22Rv1 (cell line): ENCODE measurements around the gene TAOK1.

Experiments
- H3K27ac ChIP-seq: fragments of 450-650 bp; 2 replicates; pipeline ENCODE4 v1.5.1; 2017
- ZFX ChIP-seq: fragments of 450-650 bp; IDR thresholded peaks from 2 replicates; pipeline ENCODE4 v1.6.1; 2017; ENCODE audit warnings: antibody characterized with exemption, borderline replicate concordance
- TF ChIP-seq, protein P1 (sequence below): fragments of 450-650 bp; IDR thresholded peaks from 2 replicates; pipeline ENCODE4 v1.5.1; 2017; ENCODE audit warnings: mild to moderate bottlenecking

TAOK1 gene

DNA sequence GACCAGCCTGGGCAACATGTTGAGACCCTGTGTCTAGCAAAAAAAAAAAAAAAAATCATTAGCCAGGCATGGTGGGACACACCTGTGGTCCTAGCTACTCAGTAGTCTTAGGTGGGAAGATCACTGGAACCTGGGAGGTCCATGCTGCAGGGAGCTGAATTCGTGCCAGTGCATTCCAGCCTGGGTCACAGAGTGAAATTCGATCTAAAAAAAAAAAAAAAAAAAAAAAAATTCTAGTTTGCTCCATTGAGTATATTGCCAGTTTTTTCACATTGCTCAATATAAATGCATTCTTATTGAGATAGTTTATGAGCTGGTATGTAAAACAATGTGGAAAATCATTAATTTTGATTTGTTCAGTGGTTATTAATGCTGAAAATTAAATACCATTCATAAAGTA lies 124.6 kb downstream of the TAOK1 start:
- no peak for TF ChIP-seq ZFX
- TF ChIP-seq, protein P1, sequence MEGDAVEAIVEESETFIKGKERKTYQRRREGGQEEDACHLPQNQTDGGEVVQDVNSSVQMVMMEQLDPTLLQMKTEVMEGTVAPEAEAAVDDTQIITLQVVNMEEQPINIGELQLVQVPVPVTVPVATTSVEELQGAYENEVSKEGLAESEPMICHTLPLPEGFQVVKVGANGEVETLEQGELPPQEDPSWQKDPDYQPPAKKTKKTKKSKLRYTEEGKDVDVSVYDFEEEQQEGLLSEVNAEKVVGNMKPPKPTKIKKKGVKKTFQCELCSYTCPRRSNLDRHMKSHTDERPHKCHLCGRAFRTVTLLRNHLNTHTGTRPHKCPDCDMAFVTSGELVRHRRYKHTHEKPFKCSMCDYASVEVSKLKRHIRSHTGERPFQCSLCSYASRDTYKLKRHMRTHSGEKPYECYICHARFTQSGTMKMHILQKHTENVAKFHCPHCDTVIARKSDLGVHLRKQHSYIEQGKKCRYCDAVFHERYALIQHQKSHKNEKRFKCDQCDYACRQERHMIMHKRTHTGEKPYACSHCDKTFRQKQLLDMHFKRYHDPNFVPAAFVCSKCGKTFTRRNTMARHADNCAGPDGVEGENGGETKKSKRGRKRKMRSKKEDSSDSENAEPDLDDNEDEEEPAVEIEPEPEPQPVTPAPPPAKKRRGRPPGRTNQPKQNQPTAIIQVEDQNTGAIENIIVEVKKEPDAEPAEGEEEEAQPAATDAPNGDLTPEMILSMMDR, result no peak
- no peak overlapping the region for H3K27ac ChIP-seq

DNA sequence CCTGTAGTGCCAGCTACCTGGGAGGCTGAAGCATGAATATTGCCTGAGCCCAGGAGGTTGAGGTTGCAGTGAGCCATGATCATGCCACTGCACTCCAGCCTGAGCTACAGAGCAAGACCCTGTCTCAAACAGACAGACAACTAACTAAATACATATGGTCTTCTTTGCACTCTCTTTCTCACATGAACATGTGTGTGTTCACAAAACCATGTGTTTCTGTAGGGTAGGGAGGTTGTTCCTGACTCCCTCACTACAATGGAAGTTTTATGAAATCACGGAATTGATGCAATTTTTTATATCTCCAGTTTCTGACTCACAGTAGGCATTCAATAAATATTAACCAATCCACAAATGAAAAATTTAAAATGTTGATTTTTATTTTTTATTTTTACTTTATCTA lies 128.2 kb downstream of the TAOK1 start:
- no peak overlapping the region for H3K27ac ChIP-seq
- TF ChIP-seq, protein P1, result no peak
- no peak for TF ChIP-seq ZFX

DNA sequence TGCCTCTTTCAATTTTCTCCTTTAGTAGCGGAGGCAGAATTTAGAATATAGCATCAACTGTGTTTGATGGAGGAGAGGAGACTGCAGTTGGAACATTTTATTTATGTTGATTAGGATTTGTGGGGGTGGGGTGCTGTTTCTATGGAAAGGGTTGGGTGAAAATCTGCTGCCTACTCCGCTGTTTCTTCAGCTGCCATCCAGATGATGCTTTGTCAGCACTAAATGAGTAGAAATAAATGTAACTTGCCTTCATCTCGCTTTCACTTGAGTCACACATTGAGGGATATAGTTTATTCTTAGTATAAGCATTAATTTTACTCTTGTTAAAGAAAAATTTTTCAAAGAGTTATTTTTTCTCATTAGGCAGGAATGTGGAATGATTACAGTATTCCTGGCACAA lies 134.5 kb downstream of the TAOK1 start:
- TF ChIP-seq, protein P1, result no peak
- TF ChIP-seq ZFX, result no peak
- H3K27ac ChIP-seq, result no peak overlapping the region

DNA sequence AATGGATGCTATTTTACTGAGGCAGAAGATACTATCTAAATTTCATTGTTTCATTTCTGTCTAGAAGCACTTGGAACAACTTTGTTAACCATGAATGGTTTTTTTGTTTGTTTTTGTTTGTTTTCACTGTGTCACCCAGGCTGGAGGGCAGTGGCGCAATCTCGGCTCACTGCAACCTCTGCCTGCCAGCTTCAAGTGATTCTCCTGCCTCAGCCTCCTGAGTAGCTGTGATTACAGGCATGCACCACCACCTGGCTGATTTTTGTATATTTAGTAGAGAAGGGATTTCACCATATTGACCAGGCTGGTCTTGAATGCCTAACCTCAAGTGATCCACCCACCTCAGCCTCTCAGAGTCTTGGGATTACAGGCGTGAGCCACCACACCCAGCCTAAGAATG lies 136.2 kb downstream of the TAOK1 start:
- TF ChIP-seq ZFX, result no peak
- TF ChIP-seq, protein P1, result no peak
- H3K27ac ChIP-seq, result no peak overlapping the region

DNA sequence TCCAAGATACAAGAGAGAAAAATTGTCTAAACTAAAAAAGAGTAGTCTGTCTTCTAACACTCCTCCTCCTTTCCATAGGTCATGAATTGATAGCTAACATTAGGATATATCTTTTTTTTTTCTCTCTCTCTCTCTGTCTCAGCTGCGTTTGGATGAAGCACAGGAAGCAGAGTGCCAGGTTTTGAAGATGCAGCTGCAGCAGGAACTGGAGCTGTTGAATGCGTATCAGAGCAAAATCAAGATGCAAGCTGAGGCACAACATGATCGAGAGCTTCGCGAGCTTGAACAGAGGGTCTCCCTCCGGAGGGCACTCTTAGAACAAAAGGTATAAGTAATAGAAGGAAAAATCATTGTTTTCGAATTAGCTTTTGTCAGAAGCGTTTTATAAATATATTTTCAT lies 143.8 kb downstream of the TAOK1 start:
- TF ChIP-seq, protein P1, result no peak
- no peak for TF ChIP-seq ZFX
- H3K27ac ChIP-seq, result no peak overlapping the region

DNA sequence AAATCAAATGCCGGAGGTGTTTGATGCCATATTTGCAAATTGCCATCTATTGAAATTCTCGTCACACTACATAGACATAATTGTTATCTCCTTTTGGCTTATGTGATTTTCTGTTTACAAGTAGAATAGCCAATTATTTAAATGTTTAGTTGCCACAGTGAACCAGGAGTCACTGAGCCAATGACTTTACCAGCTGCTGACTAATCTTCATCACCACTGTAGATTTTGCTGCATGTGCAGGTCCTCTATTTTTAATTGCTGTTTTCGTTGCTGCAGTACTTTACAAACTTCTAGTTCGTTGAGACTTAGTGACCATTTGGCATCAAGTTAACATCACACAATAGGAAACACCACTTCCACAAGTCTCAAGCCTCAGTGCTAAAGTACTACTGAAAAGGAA lies 153.9 kb downstream of the TAOK1 start:
- no peak overlapping the region for H3K27ac ChIP-seq
- TF ChIP-seq, protein P1, result no peak
- no peak for TF ChIP-seq ZFX

DNA sequence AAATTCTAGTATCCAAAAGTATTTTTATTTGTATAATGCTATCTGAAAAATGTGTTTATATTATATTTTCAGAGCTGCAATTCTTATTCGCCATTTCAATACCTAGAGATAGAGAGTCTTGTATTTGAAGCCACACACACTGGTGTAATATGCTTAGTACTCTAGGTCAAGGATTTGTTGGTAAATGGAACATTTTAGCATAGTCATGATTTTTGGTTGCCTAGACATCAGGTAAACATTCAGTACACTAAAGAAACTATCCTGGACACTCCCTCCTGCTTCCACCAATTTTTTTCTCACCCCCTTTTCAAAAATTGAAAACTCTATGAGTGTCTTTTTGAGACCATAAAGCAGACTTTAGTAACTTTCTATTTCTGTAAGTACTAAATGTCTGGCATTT lies 155.9 kb downstream of the TAOK1 start:
- TF ChIP-seq, protein P1, result no peak
- no peak for TF ChIP-seq ZFX
- no peak overlapping the region for H3K27ac ChIP-seq
